ENCODE results near the gene AHRR.

DNA sequence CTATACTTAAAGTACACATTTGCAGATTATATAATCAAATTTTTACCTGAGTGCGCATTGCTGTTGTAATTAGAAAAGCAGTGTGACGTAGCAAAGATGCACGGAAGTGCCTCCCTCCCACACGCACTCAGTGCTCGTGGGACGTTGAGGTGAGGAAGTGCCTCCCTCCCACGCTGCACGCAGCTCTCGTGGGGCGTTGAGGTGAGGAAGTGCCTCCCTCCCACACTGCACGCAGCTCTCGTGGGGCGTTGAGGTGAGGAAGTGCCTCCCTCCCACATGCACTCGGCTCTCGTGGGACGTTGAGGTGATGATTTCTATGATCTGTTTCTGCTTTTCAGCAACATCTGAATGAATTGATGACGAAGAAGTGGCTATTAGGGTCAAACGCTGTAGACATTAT, 142.4 kb downstream of the AHRR start:
- TF ChIP-seq, protein P1, sequence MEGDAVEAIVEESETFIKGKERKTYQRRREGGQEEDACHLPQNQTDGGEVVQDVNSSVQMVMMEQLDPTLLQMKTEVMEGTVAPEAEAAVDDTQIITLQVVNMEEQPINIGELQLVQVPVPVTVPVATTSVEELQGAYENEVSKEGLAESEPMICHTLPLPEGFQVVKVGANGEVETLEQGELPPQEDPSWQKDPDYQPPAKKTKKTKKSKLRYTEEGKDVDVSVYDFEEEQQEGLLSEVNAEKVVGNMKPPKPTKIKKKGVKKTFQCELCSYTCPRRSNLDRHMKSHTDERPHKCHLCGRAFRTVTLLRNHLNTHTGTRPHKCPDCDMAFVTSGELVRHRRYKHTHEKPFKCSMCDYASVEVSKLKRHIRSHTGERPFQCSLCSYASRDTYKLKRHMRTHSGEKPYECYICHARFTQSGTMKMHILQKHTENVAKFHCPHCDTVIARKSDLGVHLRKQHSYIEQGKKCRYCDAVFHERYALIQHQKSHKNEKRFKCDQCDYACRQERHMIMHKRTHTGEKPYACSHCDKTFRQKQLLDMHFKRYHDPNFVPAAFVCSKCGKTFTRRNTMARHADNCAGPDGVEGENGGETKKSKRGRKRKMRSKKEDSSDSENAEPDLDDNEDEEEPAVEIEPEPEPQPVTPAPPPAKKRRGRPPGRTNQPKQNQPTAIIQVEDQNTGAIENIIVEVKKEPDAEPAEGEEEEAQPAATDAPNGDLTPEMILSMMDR (IDR thresholded peaks at IDR 0.05; ENCODE audit: insufficient read depth, low read depth, low read length) = no peak
- no peak for TF ChIP-seq EZH2 (IDR thresholded peaks at IDR 0.05; ENCODE audit: insufficient read depth, low read length)
